ENCODE data around the gene RILPL2.

DNA sequence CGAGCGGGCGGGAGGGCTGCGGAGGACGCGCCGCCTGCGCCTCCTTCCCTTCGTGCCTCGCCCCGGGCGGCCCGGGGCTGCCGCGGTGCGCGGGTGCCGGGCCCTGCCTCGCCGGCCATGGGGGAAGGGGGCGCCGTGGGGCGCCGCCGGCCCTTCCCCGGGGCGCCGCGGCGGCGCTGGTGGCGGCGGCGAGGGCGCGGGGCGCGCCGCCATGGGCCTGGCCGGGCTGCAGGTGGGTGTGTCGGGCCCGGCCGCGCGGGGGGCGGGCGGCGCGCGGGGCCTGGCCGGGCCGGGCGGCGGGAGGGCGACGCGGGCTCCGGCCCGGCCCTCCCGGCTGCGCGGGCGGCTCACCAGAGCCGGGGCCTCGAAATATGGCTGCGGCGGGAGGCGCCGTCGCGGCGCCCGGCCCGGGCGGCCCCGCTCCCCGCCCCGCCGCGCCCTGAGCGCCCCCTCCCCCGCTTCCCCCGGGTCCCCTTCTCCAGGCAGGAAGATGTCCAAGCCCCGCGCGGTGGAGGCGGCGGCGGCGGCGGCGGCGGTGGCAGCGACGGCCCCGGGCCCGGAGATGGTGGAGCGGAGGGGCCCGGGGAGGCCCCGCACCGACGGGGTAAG, 47.4 kb downstream of the RILPL2 start:
- TF ChIP-seq, protein P1, sequence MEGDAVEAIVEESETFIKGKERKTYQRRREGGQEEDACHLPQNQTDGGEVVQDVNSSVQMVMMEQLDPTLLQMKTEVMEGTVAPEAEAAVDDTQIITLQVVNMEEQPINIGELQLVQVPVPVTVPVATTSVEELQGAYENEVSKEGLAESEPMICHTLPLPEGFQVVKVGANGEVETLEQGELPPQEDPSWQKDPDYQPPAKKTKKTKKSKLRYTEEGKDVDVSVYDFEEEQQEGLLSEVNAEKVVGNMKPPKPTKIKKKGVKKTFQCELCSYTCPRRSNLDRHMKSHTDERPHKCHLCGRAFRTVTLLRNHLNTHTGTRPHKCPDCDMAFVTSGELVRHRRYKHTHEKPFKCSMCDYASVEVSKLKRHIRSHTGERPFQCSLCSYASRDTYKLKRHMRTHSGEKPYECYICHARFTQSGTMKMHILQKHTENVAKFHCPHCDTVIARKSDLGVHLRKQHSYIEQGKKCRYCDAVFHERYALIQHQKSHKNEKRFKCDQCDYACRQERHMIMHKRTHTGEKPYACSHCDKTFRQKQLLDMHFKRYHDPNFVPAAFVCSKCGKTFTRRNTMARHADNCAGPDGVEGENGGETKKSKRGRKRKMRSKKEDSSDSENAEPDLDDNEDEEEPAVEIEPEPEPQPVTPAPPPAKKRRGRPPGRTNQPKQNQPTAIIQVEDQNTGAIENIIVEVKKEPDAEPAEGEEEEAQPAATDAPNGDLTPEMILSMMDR (IDR thresholded peaks at IDR 0.05; ENCODE audit: poor library complexity) = no peak
- TF ChIP-seq EZH2 (IDR thresholded peaks at IDR 0.05; ENCODE audit: borderline replicate concordance) (no peak), EZH2phosphoT487 (IDR thresholded peaks at IDR 0.05; ENCODE audit: low read depth, severe bottlenecking, unreplicated experiment) (no peak)
